ENCODE measurements around the gene AIF1. TPM values are rescaled to one million over a fixed set of nuclear protein-coding genes. Genes with fewer than 3 reads are reported as not detected.
A peak's percentile ranks its signal among the peaks of the same experiment; 100 is the strongest.
"Not testable (repeated sequence)": the region's sequence is repeated elsewhere in the genome, so short reads cannot be mapped to it uniquely, and the experiment has no call there.

The AIF1 gene
- total RNA-seq, 1 experiment from 2014 or later = 1.4 TPM

DNA sequence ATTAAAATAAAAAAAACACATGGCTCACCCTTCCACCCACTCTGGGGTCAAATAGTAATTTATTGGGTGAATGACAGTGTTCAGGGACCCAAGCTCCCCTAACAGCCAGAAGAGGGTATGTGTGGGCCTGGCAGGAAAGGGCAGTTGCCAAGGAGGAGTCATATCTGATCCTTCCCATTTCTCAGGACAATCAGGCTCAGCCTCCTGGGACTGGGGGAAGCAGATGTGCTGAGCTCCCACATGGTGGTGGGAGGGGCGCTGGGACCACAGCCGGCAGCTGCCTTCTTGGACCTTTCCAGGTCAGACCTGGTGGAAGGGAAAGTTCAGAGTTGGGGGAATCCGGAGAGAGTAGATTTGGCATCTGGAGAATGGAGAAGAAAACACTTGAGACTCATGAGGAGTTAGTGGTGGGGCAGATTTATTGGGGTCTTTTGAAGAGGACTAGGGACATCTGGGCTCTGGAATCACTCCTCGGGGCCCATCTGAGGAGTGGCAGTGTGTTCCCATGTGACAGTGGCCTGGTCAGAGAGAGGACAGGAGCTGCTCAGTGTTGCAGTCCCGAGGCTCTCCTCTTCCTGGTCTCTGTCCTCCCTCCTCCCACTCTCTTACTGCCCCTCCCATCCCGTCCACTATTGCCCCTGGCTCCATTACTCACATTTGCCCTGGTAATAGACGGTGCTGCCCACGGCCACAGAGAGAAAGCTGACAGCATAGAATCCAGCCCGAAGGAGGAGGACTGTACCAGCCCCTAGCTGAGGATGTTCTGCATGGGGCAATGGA, 26.0 kb upstream of the AIF1 start:
- H3K4me3 ChIP-seq (ENCODE audit: insufficient read depth, low read depth, low read length) = no peak overlapping the region
- DNase-seq = peak; percentile 31
- H3K36me3 ChIP-seq (replicated peaks; ENCODE audit: control insufficient read depth, insufficient read depth, low read length) = no peaks in the 10 kb centered on the region
- H3K27me3 ChIP-seq (ENCODE audit: control insufficient read depth, insufficient read depth, low read length) = no peaks in the 10 kb centered on the region

DNA sequence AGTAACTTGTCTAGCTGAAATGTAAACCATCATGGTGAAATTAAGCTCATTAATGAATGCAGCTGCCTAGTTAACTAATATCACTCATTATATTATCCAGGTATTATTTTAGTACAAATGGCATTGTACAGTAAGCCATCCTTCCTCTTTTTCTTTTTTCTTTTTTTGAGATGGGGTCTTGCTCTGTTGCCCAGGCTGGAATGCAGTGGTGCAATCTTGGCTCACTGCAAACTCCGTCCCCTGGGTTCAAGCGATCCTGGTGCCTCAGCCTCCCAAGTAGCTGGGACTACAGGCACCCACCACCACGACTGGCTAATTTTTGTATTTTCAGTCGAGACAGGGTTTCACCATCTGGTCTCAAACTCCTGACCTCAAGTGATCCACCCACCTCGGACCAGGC, 24.3 kb upstream of the AIF1 start:
- DNase-seq; H3K4me3 ChIP-seq (ENCODE audit: insufficient read depth, low read depth, low read length); H3K36me3 ChIP-seq (replicated peaks; ENCODE audit: control insufficient read depth, insufficient read depth, low read length); H3K27me3 ChIP-seq (ENCODE audit: control insufficient read depth, insufficient read depth, low read length): not testable (repeated sequence)

DNA sequence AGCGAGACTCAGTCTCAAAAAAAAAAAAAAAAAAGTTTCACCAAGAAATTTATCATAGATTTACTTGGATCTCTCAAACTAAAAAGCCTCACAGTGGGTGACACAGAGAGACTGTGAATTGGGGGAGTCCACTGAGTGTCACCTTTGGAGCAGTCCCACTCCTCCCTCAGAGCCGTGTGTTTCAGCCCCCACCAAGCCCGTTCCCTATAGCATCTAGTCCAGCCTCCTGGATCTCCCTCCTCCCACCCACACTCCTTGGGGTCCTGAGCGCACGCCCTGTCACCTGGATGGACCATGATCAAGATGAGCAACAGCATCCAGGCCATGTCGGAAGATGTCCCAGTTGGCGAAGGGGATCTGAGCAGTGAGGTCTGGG, 22.6 kb upstream of the AIF1 start:
- Histone ChIP-seq H3K27me3 (ENCODE audit: control insufficient read depth, insufficient read depth, low read length) (no peaks in the 10 kb centered on the region), H3K36me3 (replicated peaks; ENCODE audit: control insufficient read depth, insufficient read depth, low read length) (no peaks in the 10 kb centered on the region), H3K4me3 (ENCODE audit: insufficient read depth, low read depth, low read length) (no peak overlapping the region)
- DNase-seq = no peak

DNA sequence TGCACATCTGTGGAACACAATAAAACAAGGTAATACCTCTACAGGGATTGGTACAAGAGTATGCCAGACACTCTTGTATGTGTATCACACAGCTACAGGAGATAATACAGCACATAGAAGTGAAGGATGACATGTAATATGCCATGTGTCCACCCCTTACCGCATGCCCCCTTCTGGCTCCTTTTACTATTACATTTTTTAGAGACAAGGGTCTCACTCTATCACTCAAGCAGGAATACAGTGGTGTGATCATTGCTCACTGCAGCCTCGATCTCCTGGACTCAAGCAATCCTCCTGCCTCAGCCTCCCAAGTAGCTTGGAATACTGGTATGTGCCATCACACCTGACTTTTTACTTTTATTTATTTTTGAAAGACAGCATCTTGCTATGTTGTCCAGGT, 18.0 kb upstream of the AIF1 start:
- no peaks in the 10 kb centered on the region for H3K27me3 ChIP-seq (ENCODE audit: control insufficient read depth, insufficient read depth, low read length)
- H3K4me3 ChIP-seq (ENCODE audit: insufficient read depth, low read depth, low read length) = no peak overlapping the region
- H3K36me3 ChIP-seq (replicated peaks; ENCODE audit: control insufficient read depth, insufficient read depth, low read length) = no peaks in the 10 kb centered on the region
- DNase-seq = peak; percentile 48

DNA sequence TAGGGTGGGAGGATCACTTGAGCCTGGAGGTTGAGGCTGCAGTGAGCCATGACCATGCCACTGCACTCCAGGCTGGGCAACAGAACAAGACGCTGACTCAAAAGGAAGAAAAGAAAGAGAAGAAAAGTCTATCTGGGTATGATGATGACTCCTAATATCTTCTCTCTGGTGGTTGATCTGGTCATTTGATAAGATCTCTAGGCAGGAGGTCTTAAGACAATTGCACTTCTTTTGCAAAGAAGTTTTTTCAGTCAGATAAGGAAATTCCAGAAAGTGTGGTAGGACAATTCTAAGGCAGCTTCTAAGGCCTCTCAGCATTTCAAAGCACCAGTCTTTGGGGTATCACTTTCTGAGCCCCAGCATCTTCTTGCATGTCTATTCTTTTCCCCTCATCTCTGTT, 7.7 kb upstream of the AIF1 start:
- H3K36me3 ChIP-seq (replicated peaks; ENCODE audit: control insufficient read depth, insufficient read depth, low read length) = no peaks in the 10 kb centered on the region
- no peaks in the 10 kb centered on the region for H3K27me3 ChIP-seq (ENCODE audit: control insufficient read depth, insufficient read depth, low read length)
- no peak overlapping the region for H3K4me3 ChIP-seq (ENCODE audit: insufficient read depth, low read depth, low read length)
- no peak for DNase-seq

DNA sequence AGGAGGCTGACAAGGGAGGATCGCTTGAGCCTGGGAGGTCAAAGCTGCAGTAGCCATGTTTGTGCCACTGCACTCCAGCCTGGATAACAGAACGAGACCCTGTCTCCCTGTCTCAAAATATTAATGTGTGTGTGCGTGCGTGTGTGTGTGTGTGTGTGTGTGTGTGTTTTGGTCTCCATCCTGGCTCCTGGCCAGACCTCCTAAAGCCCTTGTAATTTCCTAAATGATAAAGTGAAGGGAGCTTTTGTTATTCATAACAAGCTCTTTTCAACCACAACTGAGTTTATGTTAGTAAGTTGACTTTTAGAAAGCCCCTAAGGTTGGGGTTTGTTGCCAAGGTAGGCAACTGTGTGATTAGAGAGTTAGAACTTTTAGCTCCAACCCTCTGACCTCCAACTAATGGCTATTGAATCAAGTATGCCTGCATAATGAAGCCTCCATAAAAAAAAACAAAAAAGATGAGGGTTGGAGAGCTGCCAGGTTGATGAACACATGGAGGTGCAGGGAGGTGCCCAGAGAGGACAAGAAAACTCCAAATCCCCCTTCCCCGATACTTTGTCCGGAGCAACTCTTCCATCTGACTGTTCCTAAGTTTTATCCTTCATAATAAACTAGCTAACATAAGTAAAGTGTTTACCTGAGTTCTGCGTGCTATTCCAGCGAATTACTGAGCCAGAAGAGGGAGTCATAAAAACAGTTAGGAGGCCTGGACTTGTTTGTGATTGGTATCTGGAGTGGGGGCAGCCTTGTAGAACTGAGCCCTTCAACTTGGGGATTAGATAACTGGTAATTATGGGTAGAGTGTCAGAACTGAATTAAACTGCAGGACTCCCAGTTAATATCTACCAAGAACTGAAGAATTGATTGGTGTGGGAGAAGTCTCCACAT, 5.3 kb upstream of the AIF1 start:
- Histone ChIP-seq H3K36me3 (replicated peaks; ENCODE audit: control insufficient read depth, insufficient read depth, low read length) (no peaks in the 10 kb centered on the region), H3K4me3 (ENCODE audit: insufficient read depth, low read depth, low read length) (no peak overlapping the region), H3K27me3 (ENCODE audit: control insufficient read depth, insufficient read depth, low read length) (no peaks in the 10 kb centered on the region)
- no peak for DNase-seq

DNA sequence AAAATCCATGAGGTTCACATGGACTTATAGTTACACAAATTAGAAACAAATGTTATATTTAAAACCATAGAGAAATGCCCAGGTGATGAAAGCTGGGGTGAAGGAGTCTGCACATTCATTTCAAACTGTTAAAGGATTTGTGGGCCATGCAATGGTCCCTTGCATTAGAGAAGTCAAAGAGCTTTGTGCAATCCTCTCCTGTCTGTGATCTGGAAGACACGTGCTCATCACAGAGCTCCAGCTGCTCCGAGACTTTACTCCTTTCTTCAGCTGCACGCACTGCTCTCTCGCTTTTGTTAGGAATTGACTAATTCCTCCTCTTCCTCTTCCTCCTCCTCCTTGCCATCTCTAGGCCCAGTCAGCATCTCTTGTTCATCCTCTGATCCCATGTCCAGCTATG, 4.1 kb upstream of the AIF1 start:
- no peak for DNase-seq
- Histone ChIP-seq H3K36me3 (replicated peaks; ENCODE audit: control insufficient read depth, insufficient read depth, low read length) (no peaks in the 10 kb centered on the region), H3K27me3 (ENCODE audit: control insufficient read depth, insufficient read depth, low read length) (no peaks in the 10 kb centered on the region), H3K4me3 (ENCODE audit: insufficient read depth, low read depth, low read length) (no peak overlapping the region)

DNA sequence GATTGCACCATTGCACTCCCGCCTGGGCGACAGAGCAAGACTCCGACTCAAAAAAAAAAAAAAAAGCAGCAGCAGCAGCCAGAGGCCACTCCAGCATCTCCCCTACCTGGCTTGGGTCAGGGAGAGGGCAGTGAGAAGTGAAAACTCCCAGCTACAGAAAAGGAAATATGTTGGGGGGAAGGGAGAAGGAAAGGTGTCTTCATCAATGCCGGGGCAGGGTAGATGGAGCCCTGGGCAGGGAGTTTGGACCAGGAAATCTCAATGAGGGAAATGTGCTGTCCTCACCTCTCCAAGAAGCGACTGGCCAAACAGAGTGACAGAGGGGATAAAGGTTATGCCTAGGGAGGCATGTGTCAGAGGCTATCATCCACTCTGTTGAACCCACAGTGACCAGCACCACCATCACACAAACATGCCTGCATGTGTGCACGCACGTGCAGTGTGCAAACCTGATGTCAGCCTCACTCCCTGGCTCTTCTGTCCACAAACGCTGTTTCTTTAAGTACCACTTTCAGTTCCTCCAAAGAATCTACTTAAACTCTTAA, 887 bp upstream of the AIF1 start:
- H3K36me3 ChIP-seq (replicated peaks; ENCODE audit: control insufficient read depth, insufficient read depth, low read length) = no peaks in the 10 kb centered on the region
- H3K27me3 ChIP-seq (ENCODE audit: control insufficient read depth, insufficient read depth, low read length) = no peaks in the 10 kb centered on the region
- H3K4me3 ChIP-seq (ENCODE audit: insufficient read depth, low read depth, low read length) = no peak overlapping the region
- DNase-seq = no peak

DNA sequence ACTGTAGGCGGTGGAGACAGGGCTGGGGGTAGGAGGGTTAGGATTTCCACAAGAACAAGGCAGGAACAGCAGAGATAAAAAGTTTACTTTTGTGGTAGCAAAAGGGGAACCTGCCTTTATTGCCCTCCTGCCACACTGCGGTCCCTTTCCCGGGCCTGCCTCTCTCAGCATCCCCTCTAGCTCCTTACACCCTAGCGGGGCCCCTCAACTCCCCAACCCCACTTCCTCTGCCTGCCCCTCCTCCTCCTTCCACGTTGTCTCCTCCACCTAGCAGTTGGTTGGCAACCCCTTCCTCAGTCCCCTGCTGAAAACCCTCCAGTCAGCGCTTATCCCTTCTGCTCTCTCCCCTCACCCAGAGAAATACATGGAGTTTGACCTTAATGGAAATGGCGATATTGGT, 714 bp downstream of the AIF1 start:
- no peak for DNase-seq

DNA sequence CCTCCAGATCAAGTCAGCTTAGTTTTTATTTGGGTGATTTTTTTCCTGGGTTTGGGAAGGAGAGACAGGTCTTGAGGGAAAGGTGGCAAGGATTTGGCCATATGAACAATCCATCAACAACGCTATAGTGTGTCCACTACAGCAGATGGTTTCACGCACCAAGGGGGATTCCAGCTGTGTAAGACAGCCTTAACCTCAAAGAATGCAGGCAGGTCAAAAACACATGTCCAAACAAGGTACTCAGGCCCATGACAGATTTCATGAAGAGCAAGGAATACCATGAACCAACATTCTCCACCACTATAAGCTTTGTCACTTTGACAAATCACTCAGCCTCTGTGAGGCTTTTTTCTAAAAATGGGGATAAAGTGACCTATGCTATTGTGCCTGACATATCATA, 2.0 kb downstream of the AIF1 start:
- DNase-seq = no peak
- Histone ChIP-seq H3K36me3 (replicated peaks; ENCODE audit: control insufficient read depth, insufficient read depth, low read length) (no peaks in the 10 kb centered on the region), H3K27me3 (ENCODE audit: control insufficient read depth, insufficient read depth, low read length) (no peaks in the 10 kb centered on the region), H3K4me3 (ENCODE audit: insufficient read depth, low read depth, low read length) (no peak overlapping the region)

More for the DNA sequence above, 714 bp downstream of the AIF1 start:
- Histone ChIP-seq H3K27me3 (ENCODE audit: control insufficient read depth, insufficient read depth, low read length) (no peaks in the 10 kb centered on the region), H3K4me3 (ENCODE audit: insufficient read depth, low read depth, low read length) (no peak overlapping the region; the same call in 1 of the 2 replicates), H3K36me3 (replicated peaks; ENCODE audit: control insufficient read depth, insufficient read depth, low read length) (no peaks in the 10 kb centered on the region)

DNA sequence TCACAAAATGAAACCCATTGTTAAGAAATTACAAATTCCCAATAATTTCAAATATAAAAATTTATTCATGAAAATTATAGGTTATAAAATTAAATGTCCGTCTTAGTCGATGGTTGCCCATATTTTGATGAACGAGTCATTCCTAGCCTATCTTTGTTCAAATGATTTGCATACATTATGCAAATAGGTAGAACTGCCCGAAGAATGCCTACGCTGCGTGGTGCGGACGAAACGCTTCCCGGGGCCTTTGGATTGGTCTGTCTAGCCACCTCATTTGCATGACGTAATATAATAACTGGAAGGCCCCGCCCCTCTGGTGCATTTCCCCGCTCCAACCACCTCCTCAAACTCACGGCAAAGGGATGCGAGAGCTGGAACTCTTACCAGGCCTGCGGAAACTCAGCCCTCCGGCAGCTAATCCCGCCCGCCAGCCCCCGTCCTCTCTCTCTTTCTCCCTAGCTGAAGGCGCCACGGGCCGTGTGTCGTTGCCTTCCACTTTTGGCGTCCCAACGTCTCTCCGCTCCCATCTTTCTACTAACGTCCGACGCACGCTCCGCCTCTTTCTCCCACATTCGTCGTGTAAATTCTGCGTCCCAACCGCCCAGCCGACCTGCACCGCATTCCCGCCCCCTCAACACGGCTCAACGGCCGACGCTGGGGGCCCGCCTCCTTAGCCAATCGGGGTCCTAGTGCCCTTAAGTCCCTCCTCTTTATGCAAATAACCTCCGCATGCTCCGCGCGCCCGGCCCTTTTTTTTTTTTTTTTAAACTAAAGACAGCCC, 5.0 kb downstream of the AIF1 start:
- peak overlapping the region; percentile 77 for H3K4me3 ChIP-seq (ENCODE audit: insufficient read depth, low read depth, low read length)
- H3K27me3 ChIP-seq (ENCODE audit: control insufficient read depth, insufficient read depth, low read length) = no peaks in the 10 kb centered on the region
- DNase-seq = peak; percentile 89
- H3K36me3 ChIP-seq (replicated peaks; ENCODE audit: control insufficient read depth, insufficient read depth, low read length) = peaks cover 18% of the 10 kb centered on the region

DNA sequence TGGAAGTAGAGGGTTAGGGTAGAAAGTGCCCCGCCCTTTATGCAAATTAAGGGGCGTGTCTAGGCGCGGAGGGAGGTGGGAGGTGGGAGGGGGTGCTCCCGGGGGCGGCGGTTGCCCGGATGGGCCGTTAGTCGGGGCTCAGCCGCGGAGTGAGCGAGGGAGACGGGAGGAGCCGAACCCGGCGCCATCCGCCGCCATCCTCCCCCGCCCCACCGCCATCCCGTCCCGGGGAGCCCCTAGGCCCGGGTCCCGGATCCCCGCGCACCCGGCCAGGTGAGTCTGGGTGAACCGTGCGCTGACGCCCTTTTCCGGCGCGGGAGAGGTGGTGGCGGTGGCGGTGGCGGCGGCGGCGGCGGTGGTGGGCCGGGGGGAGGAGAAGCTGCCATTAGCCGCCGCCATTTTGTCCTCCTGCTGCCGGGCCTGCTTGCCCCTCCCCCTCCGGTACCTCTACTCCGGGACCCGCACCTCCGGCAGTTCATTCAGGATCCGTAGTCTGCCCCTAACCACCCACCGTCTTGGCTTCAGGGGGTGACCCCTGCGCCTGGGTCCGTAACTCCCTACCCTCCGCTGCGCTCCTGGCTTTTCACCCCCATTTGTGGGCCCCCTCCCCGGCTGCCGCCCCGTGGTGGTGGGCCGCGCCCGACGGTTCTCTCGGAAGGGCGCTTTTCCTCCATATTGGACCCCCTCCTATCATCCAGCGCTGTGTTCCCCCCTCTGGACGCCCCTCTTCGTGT, 5.7 kb downstream of the AIF1 start, which contains the start of gene PRRC2A:
Gene PRRC2A, plus strand, starts transcription at position 130 of the 734 bp plus-strand sequence. CDS start 2,075 bp downstream, outside the sequence.
- DNase-seq = peak; percentile 99
- Histone ChIP-seq H3K27me3 (ENCODE audit: control insufficient read depth, insufficient read depth, low read length) (no peaks in the 10 kb centered on the region), H3K4me3 (ENCODE audit: insufficient read depth, low read depth, low read length) (peak within 1 kb of the TSS; percentile 77), H3K36me3 (replicated peaks; ENCODE audit: control insufficient read depth, insufficient read depth, low read length) (peaks cover 26% of the 10 kb centered on the region)

DNA sequence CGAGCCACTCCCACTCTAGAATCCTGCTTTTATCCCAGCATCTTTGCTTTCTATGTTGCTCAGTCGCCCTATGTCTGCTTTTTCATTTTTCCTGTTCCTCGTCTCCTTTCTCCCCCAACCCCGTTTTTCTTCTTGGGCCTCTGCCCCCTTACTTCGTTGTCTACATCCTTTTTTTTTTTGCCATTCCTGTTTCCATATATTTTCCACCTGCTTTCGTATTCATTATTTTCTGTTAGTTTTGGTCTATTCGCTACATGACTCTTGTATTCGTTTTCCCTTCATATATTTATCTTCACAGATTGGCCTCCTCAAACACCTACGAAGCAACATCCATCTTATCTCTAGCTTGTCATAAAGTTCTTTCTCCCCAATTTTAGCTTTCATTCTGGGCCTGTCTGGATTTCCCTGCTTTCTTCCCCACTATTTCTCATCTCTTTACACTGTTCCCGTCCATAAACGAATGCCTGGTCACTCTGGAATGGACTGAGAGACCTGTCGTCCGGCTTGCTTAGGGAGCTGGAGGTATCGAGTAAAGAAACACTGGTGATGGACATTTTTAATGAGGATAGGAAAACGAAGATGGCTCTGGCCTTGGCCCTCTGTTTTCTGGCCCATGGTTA, 6.4 kb downstream of the AIF1 start:
- no peak for DNase-seq
- Histone ChIP-seq H3K36me3 (replicated peaks; ENCODE audit: control insufficient read depth, insufficient read depth, low read length) (peaks cover 32% of the 10 kb centered on the region), H3K4me3 (ENCODE audit: insufficient read depth, low read depth, low read length) (peak overlapping the region; percentile 67), H3K27me3 (ENCODE audit: control insufficient read depth, insufficient read depth, low read length) (no peaks in the 10 kb centered on the region)

Measured in H7 (cell line).